Measurements from ENCODE around the gene RSAD2.

The RSAD2 gene

GRCh38 chr2:6922201-6922656 is 44.7 kb downstream of the RSAD2 start:
- Histone ChIP-seq H3K14ac (ENCODE audit: low read length in 2 of 2) (no peak overlapping the region), H3K4me2 (ENCODE audit: low read length, poor library complexity, severe bottlenecking) (no peak overlapping the region), H4K8ac (ENCODE audit: low read length) (no peak overlapping the region), H3K9me3 (ENCODE audit: control insufficient read depth, low read length) (no peaks in the 10 kb centered on the region), H3K9ac (ENCODE audit: low read length) (no peak overlapping the region), H2BK5ac (ENCODE audit: low read depth, low read length, poor library complexity, severe bottlenecking) (no peak overlapping the region), H3K4ac (ENCODE audit: low read depth in 1 of 2, low read length in 2 of 2) (no peak overlapping the region), H3K27me3 (ENCODE audit: control insufficient read depth in 1 of 2, insufficient read depth in 1 of 2, low read length in 2 of 2) (no peaks in the 10 kb centered on the region), H2AFZ (ENCODE audit: low read depth, low read length) (no peak overlapping the region), H4K91ac (ENCODE audit: low read length) (no peak overlapping the region), H3K36me3 (ENCODE audit: control insufficient read depth in 1 of 2, insufficient read depth in 2 of 2, low read depth in 1 of 2, low read length in 2 of 2) (no peaks in the 10 kb centered on the region), H3K4me1 (ENCODE audit: control insufficient read depth, insufficient read depth, low read depth, low read length) (peaks cover 8% of the 10 kb centered on the region), H3K79me1 (replicated peaks; ENCODE audit: low read length, poor library complexity, severe bottlenecking) (peaks cover 2% of the 10 kb centered on the region), H3K4me3 (ENCODE audit: insufficient read depth in 1 of 2, low read depth in 1 of 2, low read length in 2 of 2) (no peak overlapping the region), H3K23ac (ENCODE audit: low read length in 2 of 2) (no peak overlapping the region), H3K18ac (ENCODE audit: low read depth in 1 of 2, low read length in 2 of 2) (no peak overlapping the region), H2BK12ac (ENCODE audit: low read length in 2 of 2) (no peak overlapping the region), H2BK120ac (ENCODE audit: low read depth, low read length) (no peak overlapping the region), H2BK15ac (ENCODE audit: low read depth, poor library complexity, severe bottlenecking) (no peak overlapping the region), H2AK5ac (ENCODE audit: low read length, severe bottlenecking) (no peak overlapping the region), H3K27ac (ENCODE audit: low read length, poor library complexity, severe bottlenecking) (no peak overlapping the region)
- 91% methylated on average over 8 of the region's 8 CpGs for whole genome bisulfite sequencing
- DNase-seq = no peak

GRCh38 chr2:6923319-6923718 is 45.7 kb downstream of the RSAD2 start:
- DNase-seq = no peak
- Histone ChIP-seq H3K18ac (ENCODE audit: low read depth in 1 of 2, low read length in 2 of 2) (no peak overlapping the region), H2AFZ (ENCODE audit: low read depth, low read length) (no peak overlapping the region), H2BK12ac (ENCODE audit: low read length in 2 of 2) (no peak overlapping the region), H3K14ac (ENCODE audit: low read length in 2 of 2) (no peak overlapping the region), H2AK5ac (ENCODE audit: low read length, severe bottlenecking) (no peak overlapping the region), H4K91ac (ENCODE audit: low read length) (no peak overlapping the region), H3K79me1 (replicated peaks; ENCODE audit: low read length, poor library complexity, severe bottlenecking) (peaks cover 2% of the 10 kb centered on the region), H2BK5ac (ENCODE audit: low read depth, low read length, poor library complexity, severe bottlenecking) (no peak overlapping the region), H3K23ac (ENCODE audit: low read length in 2 of 2) (no peak overlapping the region), H2BK15ac (ENCODE audit: low read depth, poor library complexity, severe bottlenecking) (no peak overlapping the region), H3K9ac (ENCODE audit: low read length) (no peak overlapping the region), H3K4me1 (ENCODE audit: control insufficient read depth, insufficient read depth, low read depth, low read length) (peaks cover 4% of the 10 kb centered on the region), H3K4me3 (ENCODE audit: insufficient read depth in 1 of 2, low read depth in 1 of 2, low read length in 2 of 2) (no peak overlapping the region), H3K9me3 (ENCODE audit: control insufficient read depth, low read length) (no peaks in the 10 kb centered on the region), H3K4me2 (ENCODE audit: low read length, poor library complexity, severe bottlenecking) (no peak overlapping the region), H3K27me3 (ENCODE audit: control insufficient read depth in 1 of 2, insufficient read depth in 1 of 2, low read length in 2 of 2) (no peaks in the 10 kb centered on the region), H3K36me3 (ENCODE audit: control insufficient read depth in 1 of 2, insufficient read depth in 2 of 2, low read depth in 1 of 2, low read length in 2 of 2) (no peaks in the 10 kb centered on the region), H2BK120ac (ENCODE audit: low read depth, low read length) (no peak overlapping the region), H3K27ac (ENCODE audit: low read length, poor library complexity, severe bottlenecking) (no peak overlapping the region), H4K8ac (ENCODE audit: low read length) (no peak overlapping the region), H3K4ac (ENCODE audit: low read depth in 1 of 2, low read length in 2 of 2) (no peak overlapping the region)
- WGBS = 89% methylated on average over 9 of the region's 10 CpGs

GRCh38 chr2:6924101-6924923 is 46.7 kb downstream of the RSAD2 start:
- Histone ChIP-seq H3K14ac (ENCODE audit: low read length in 2 of 2) (peak overlapping the region in 1 of 2 experiments; percentile 58), H3K4me1 (ENCODE audit: control insufficient read depth, insufficient read depth, low read depth, low read length) (peaks cover 2% of the 10 kb centered on the region), H2BK12ac (ENCODE audit: low read length in 2 of 2) (no peak overlapping the region), H3K4ac (ENCODE audit: low read depth in 1 of 2, low read length in 2 of 2) (no peak overlapping the region), H2BK120ac (ENCODE audit: low read depth, low read length) (no peak overlapping the region), H3K36me3 (ENCODE audit: control insufficient read depth in 1 of 2, insufficient read depth in 2 of 2, low read depth in 1 of 2, low read length in 2 of 2) (no peaks in the 10 kb centered on the region), H3K23ac (ENCODE audit: low read length in 2 of 2) (no peak overlapping the region), H4K8ac (ENCODE audit: low read length) (no peak overlapping the region), H3K27ac (ENCODE audit: low read length, poor library complexity, severe bottlenecking) (no peak overlapping the region), H3K9ac (ENCODE audit: low read length) (no peak overlapping the region), H3K4me3 (ENCODE audit: insufficient read depth in 1 of 2, low read depth in 1 of 2, low read length in 2 of 2) (no peak overlapping the region), H2BK15ac (ENCODE audit: low read depth, poor library complexity, severe bottlenecking) (no peak overlapping the region), H3K27me3 (ENCODE audit: control insufficient read depth in 1 of 2, insufficient read depth in 1 of 2, low read length in 2 of 2) (no peaks in the 10 kb centered on the region), H4K91ac (ENCODE audit: low read length) (no peak overlapping the region), H3K4me2 (ENCODE audit: low read length, poor library complexity, severe bottlenecking) (no peak overlapping the region), H2BK5ac (ENCODE audit: low read depth, low read length, poor library complexity, severe bottlenecking) (no peak overlapping the region), H3K18ac (ENCODE audit: low read depth in 1 of 2, low read length in 2 of 2) (no peak overlapping the region), H3K9me3 (ENCODE audit: control insufficient read depth, low read length) (no peaks in the 10 kb centered on the region), H2AK5ac (ENCODE audit: low read length, severe bottlenecking) (no peak overlapping the region), H3K79me1 (replicated peaks; ENCODE audit: low read length, poor library complexity, severe bottlenecking) (no peaks in the 10 kb centered on the region), H2AFZ (ENCODE audit: low read depth, low read length) (no peak overlapping the region)
- 97% methylated on average over 19 of the region's 19 CpGs for WGBS
- no peak for DNase-seq

- no peak overlapping the region for H4K91ac ChIP-seq (ENCODE audit: low read length)
- H3K9me3 ChIP-seq (ENCODE audit: control insufficient read depth, low read length) = no peaks in the 10 kb centered on the region
- H3K23ac ChIP-seq (ENCODE audit: low read length in 2 of 2) = no peak overlapping the region
- no peak for DNase-seq
- H3K18ac ChIP-seq (ENCODE audit: low read depth in 1 of 2, low read length in 2 of 2) = no peak overlapping the region
- H3K4ac ChIP-seq (ENCODE audit: low read depth in 1 of 2, low read length in 2 of 2) = no peak overlapping the region
- H3K4me1 ChIP-seq (ENCODE audit: control insufficient read depth, insufficient read depth, low read depth, low read length) = peaks cover 2% of the 10 kb centered on the region
- H3K36me3 ChIP-seq (ENCODE audit: control insufficient read depth in 1 of 2, insufficient read depth in 2 of 2, low read depth in 1 of 2, low read length in 2 of 2) = no peaks in the 10 kb centered on the region
- H2AFZ ChIP-seq (ENCODE audit: low read depth, low read length) = no peak overlapping the region
- no peaks in the 10 kb centered on the region for H3K27me3 ChIP-seq (ENCODE audit: control insufficient read depth in 1 of 2, insufficient read depth in 1 of 2, low read length in 2 of 2)
- no peak overlapping the region for H3K14ac ChIP-seq (ENCODE audit: low read length in 2 of 2)
- no peak overlapping the region for H2AK5ac ChIP-seq (ENCODE audit: low read length, severe bottlenecking)
- H2BK120ac ChIP-seq (ENCODE audit: low read depth, low read length) = no peak overlapping the region
- H3K27ac ChIP-seq (ENCODE audit: low read length, poor library complexity, severe bottlenecking) = no peak overlapping the region
- no peak overlapping the region for H2BK15ac ChIP-seq (ENCODE audit: low read depth, poor library complexity, severe bottlenecking)
- no peak overlapping the region for H2BK5ac ChIP-seq (ENCODE audit: low read depth, low read length, poor library complexity, severe bottlenecking)
- H2BK12ac ChIP-seq (ENCODE audit: low read length in 2 of 2) = no peak overlapping the region
- H3K4me2 ChIP-seq (ENCODE audit: low read length, poor library complexity, severe bottlenecking) = no peak overlapping the region
- no peak overlapping the region for H3K9ac ChIP-seq (ENCODE audit: low read length)
- H3K79me1 ChIP-seq (replicated peaks; ENCODE audit: low read length, poor library complexity, severe bottlenecking) = no peaks in the 10 kb centered on the region
- H4K8ac ChIP-seq (ENCODE audit: low read length) = no peak overlapping the region
- whole genome bisulfite sequencing = 97% methylated on average over 6 of the region's 7 CpGs
- no peak overlapping the region for H3K4me3 ChIP-seq (ENCODE audit: insufficient read depth in 1 of 2, low read depth in 1 of 2, low read length in 2 of 2)
These were observed 47.4 kb downstream of the RSAD2 start for GRCh38 chr2:6924924-6925409.

All from mesenchymal stem cell (in vitro differentiated cells and primary cell).